Neural cell (in vitro differentiated cells): ENCODE measurements around the gene PTGER3.

Source experiments
- EP300 ChIP-seq: fragments of 450-650 bp; conservative IDR thresholded peaks from 2 replicates; pipeline ENCODE4 v1.6.1; 2014; ENCODE audit warnings: antibody characterized with exemption, mild to moderate bottlenecking, moderate library complexity; ENCODE audit not compliant: poor library complexity, severe bottlenecking
- EZH2 ChIP-seq: fragments of 200-600, 300-800 bp; shearing (Covaris generic), sonication (generic); IDR thresholded peaks from 2 replicates; pipeline ENCODE4 v1.6.1; 2014; ENCODE audit warnings: antibody characterized with exemption, low read length, borderline replicate concordance, mild to moderate bottlenecking; ENCODE audit not compliant: insufficient read depth, poor library complexity, severe bottlenecking
- MXI1 ChIP-seq: fragments of 450-650 bp; conservative IDR thresholded peaks from 2 replicates; pipeline ENCODE4 v1.6.1; 2014; ENCODE audit warnings: antibody characterized with exemption, mild to moderate bottlenecking; ENCODE audit not compliant: poor library complexity, severe bottlenecking
- POLR2AphosphoS5 ChIP-seq: IDR thresholded peaks from 2 replicates; pipeline ENCODE4 v1.6.1; 2012
- RAD21 ChIP-seq: fragments of 450-650 bp; conservative IDR thresholded peaks from 2 replicates; pipeline ENCODE4 v1.6.1; 2014; ENCODE audit warnings: antibody characterized with exemption, mild to moderate bottlenecking, moderate library complexity
- SMC3 ChIP-seq: fragments of 450-650 bp; conservative IDR thresholded peaks from 2 replicates; pipeline ENCODE4 v1.6.1; 2014; ENCODE audit warnings: antibody characterized with exemption, mild to moderate bottlenecking, moderate library complexity; ENCODE audit not compliant: poor library complexity
- TAF1 ChIP-seq: IDR thresholded peaks from 2 replicates; pipeline ENCODE4 v1.6.1; 2012; ENCODE audit warnings: low read depth
- TF ChIP-seq, protein P1 (sequence below): fragments of 450-650 bp; IDR thresholded peaks from 2 replicates; pipeline ENCODE4 v1.5.1; 2014; ENCODE audit warnings: antibody characterized with exemption, mild to moderate bottlenecking, moderate library complexity; ENCODE audit not compliant: poor library complexity, severe bottlenecking
- TF ChIP-seq, protein P2 (sequence below): IDR thresholded peaks from 2 replicates; pipeline ENCODE4 v1.6.1; 2012; ENCODE audit warnings: borderline replicate concordance

DNA sequence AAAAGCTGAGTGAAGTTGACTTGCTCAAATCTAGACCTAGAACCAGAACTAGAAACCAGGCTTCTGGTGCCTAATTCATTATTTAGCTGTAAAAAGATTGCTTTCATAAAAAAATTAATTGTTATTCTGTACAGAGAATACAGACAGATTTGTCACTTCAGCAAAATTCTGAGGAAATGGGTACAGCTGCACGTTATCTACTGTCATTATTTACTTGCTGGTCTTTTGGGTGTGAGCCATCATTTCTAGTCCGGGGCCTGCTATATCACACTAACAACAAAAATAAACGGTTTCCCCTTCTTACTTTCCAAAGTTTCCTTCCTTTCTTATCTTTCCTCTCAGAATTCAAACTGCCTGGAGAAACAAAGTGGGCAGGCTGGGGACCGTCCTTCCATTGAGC lies 68.3 kb downstream of the PTGER3 start:
- TF ChIP-seq, protein P1, sequence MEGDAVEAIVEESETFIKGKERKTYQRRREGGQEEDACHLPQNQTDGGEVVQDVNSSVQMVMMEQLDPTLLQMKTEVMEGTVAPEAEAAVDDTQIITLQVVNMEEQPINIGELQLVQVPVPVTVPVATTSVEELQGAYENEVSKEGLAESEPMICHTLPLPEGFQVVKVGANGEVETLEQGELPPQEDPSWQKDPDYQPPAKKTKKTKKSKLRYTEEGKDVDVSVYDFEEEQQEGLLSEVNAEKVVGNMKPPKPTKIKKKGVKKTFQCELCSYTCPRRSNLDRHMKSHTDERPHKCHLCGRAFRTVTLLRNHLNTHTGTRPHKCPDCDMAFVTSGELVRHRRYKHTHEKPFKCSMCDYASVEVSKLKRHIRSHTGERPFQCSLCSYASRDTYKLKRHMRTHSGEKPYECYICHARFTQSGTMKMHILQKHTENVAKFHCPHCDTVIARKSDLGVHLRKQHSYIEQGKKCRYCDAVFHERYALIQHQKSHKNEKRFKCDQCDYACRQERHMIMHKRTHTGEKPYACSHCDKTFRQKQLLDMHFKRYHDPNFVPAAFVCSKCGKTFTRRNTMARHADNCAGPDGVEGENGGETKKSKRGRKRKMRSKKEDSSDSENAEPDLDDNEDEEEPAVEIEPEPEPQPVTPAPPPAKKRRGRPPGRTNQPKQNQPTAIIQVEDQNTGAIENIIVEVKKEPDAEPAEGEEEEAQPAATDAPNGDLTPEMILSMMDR, result no peak
- TF ChIP-seq RAD21, result no peak
- TF ChIP-seq TAF1, result no peak
- TF ChIP-seq EZH2, result no peak
- no peak for TF ChIP-seq EP300
- TF ChIP-seq, protein P2, sequence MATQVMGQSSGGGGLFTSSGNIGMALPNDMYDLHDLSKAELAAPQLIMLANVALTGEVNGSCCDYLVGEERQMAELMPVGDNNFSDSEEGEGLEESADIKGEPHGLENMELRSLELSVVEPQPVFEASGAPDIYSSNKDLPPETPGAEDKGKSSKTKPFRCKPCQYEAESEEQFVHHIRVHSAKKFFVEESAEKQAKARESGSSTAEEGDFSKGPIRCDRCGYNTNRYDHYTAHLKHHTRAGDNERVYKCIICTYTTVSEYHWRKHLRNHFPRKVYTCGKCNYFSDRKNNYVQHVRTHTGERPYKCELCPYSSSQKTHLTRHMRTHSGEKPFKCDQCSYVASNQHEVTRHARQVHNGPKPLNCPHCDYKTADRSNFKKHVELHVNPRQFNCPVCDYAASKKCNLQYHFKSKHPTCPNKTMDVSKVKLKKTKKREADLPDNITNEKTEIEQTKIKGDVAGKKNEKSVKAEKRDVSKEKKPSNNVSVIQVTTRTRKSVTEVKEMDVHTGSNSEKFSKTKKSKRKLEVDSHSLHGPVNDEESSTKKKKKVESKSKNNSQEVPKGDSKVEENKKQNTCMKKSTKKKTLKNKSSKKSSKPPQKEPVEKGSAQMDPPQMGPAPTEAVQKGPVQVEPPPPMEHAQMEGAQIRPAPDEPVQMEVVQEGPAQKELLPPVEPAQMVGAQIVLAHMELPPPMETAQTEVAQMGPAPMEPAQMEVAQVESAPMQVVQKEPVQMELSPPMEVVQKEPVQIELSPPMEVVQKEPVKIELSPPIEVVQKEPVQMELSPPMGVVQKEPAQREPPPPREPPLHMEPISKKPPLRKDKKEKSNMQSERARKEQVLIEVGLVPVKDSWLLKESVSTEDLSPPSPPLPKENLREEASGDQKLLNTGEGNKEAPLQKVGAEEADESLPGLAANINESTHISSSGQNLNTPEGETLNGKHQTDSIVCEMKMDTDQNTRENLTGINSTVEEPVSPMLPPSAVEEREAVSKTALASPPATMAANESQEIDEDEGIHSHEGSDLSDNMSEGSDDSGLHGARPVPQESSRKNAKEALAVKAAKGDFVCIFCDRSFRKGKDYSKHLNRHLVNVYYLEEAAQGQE, result no peak
- TF ChIP-seq POLR2AphosphoS5, result no peak
- no peak for TF ChIP-seq SMC3
- TF ChIP-seq MXI1, result no peak
